ENCODE results near the gene NTM.

The NTM gene

GRCh38 chr11:131671320-131671719 lies 300.9 kb downstream of the NTM start:
- H3K27ac ChIP-seq: no peak overlapping the region
- no peak for TF ChIP-seq ZFX (IDR thresholded peaks at IDR 0.05; ENCODE audit: borderline replicate concordance)
- no peak for TF ChIP-seq CTCF (IDR thresholded peaks at IDR 0.05)

- no peak overlapping the region for H3K27ac ChIP-seq
- TF ChIP-seq ZFX (IDR thresholded peaks at IDR 0.05; ENCODE audit: borderline replicate concordance): no peak
- TF ChIP-seq CTCF (IDR thresholded peaks at IDR 0.05): no peak
These were observed 301.3 kb downstream of the NTM start for GRCh38 chr11:131671734-131672133.

- H3K27ac ChIP-seq: no peak overlapping the region
- TF ChIP-seq ZFX (IDR thresholded peaks at IDR 0.05; ENCODE audit: borderline replicate concordance) (no peak), CTCF (IDR thresholded peaks at IDR 0.05) (no peak)
These were observed 301.8 kb downstream of the NTM start for GRCh38 chr11:131672191-131672590.

- TF ChIP-seq CTCF (IDR thresholded peaks at IDR 0.05) (peak; percentile 95), ZFX (IDR thresholded peaks at IDR 0.05; ENCODE audit: borderline replicate concordance) (no peak)
- no peak overlapping the region for H3K27ac ChIP-seq
These were observed 303.8 kb downstream of the NTM start for GRCh38 chr11:131674051-131674755.

- TF ChIP-seq ZFX (IDR thresholded peaks at IDR 0.05; ENCODE audit: borderline replicate concordance) (no peak), CTCF (IDR thresholded peaks at IDR 0.05) (no peak)
- H3K27ac ChIP-seq: no peak overlapping the region
These were observed 304.9 kb downstream of the NTM start for GRCh38 chr11:131675121-131675888.

- TF ChIP-seq ZFX (IDR thresholded peaks at IDR 0.05; ENCODE audit: borderline replicate concordance) (no peak), CTCF (IDR thresholded peaks at IDR 0.05) (no peak)
These were observed 307.5 kb downstream of the NTM start for GRCh38 chr11:131677828-131678470.

More at GRCh38 chr11:131677828-131678470, 307.5 kb downstream of the NTM start:
- no peak overlapping the region for H3K27ac ChIP-seq
